ENCODE results near the gene PGRMC2. TPM values are rescaled to one million over a fixed set of nuclear protein-coding genes. Genes with fewer than 3 reads are reported as not detected.

Gene PGRMC2
- total and polyA plus RNA-seq, 2 donors (not counting 1 experiment from before 2014, with no cell fraction given) = 30.4 to 95.6 TPM

DNA sequence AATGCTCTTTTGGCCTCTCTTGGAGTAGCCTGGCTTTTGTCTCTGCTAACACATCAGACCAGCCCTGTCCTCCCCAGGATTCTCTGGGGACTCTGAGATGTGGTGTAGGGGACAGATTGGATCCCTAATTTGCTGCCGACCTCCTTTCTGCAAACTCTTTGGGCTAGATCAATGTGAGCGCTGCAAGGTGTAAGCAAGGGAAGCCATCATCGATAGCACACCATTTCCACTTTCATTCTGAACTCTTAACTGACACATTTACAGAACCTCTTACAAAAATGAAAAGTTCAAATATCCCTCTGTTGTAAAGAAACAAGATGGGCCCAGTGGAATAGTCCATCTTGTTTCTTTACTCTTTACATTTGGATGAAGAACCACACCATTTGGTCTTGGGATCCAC lies 46.6 kb downstream of the PGRMC2 start:
- Histone ChIP-seq H2AFZ (ENCODE audit: low read length) (no peak overlapping the region), H3K79me2 (ENCODE audit: control insufficient read depth, insufficient read depth, low read length) (no peaks in the 10 kb centered on the region), H3K9ac (ENCODE audit: insufficient read depth, low read length) (no peak overlapping the region), H3K4me3 (replicated peaks in 1 of 4; ENCODE audit: control extremely low read depth in 1 of 4, insufficient read depth in 1 of 4, low read depth in 3 of 4, low read length in 4 of 4) (no peak overlapping the region), H3K27me3 (ENCODE audit: control insufficient read depth, insufficient read depth, low read length) (no peaks in the 10 kb centered on the region), H3K27ac (ENCODE audit: insufficient read depth, low read length) (peak overlapping the region; percentile 74), H4K20me1 (ENCODE audit: control insufficient read depth, extremely low read depth, insufficient read depth, low read length) (no peaks in the 10 kb centered on the region), H3K36me3 (ENCODE audit: control insufficient read depth, insufficient read depth, low read length) (no peaks in the 10 kb centered on the region), H3K4me1 (ENCODE audit: control insufficient read depth, extremely low read depth, insufficient read depth, low read length) (peaks cover 9% of the 10 kb centered on the region), H3K4me2 (ENCODE audit: extremely low read depth, insufficient read depth, low read length) (peak overlapping the region; percentile 49), H3K9me3 (ENCODE audit: control insufficient read depth, insufficient read depth, low read depth, low read length) (no peaks in the 10 kb centered on the region)
- TF ChIP-seq, protein P1, sequence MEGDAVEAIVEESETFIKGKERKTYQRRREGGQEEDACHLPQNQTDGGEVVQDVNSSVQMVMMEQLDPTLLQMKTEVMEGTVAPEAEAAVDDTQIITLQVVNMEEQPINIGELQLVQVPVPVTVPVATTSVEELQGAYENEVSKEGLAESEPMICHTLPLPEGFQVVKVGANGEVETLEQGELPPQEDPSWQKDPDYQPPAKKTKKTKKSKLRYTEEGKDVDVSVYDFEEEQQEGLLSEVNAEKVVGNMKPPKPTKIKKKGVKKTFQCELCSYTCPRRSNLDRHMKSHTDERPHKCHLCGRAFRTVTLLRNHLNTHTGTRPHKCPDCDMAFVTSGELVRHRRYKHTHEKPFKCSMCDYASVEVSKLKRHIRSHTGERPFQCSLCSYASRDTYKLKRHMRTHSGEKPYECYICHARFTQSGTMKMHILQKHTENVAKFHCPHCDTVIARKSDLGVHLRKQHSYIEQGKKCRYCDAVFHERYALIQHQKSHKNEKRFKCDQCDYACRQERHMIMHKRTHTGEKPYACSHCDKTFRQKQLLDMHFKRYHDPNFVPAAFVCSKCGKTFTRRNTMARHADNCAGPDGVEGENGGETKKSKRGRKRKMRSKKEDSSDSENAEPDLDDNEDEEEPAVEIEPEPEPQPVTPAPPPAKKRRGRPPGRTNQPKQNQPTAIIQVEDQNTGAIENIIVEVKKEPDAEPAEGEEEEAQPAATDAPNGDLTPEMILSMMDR (conservative IDR thresholded peaks at IDR 0.05 in 1 of 2, IDR thresholded peaks at IDR 0.05 in 1 of 2; ENCODE audit: low read depth in 1 of 2, low read length in 2 of 2) = no peak
- no peak for TF ChIP-seq EZH2 (IDR thresholded peaks at IDR 0.05; ENCODE audit: low read length, missing control alignments)
- no peak for DNase-seq (ENCODE audit: low read depth in 2 of 2)

DNA sequence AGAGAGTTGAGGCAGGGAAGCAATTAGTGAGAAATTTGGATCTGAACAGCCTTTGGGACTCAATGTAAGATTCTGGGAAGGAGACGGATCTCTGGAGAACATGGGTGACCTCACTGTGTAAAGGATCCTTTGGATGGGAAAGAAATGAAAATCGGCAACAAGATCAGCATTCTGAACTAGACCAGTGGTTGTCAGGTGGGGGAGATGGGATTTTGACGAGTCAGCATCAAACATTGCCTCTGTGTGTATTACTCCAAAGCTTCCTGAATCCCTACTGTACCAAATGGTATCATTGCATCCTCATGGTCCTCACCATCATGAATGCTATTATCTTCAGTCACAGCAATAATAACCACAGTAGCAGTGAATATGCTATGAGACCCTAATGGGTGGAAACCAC lies 52.8 kb downstream of the PGRMC2 start:
- Histone ChIP-seq H3K4me2 (ENCODE audit: extremely low read depth, insufficient read depth, low read length) (no peak overlapping the region), H3K9ac (ENCODE audit: insufficient read depth, low read length) (no peak overlapping the region), H4K20me1 (ENCODE audit: control insufficient read depth, extremely low read depth, insufficient read depth, low read length) (no peaks in the 10 kb centered on the region), H3K4me3 (replicated peaks in 1 of 4; ENCODE audit: control extremely low read depth in 1 of 4, insufficient read depth in 1 of 4, low read depth in 3 of 4, low read length in 4 of 4) (no peak overlapping the region), H2AFZ (ENCODE audit: low read length) (no peak overlapping the region), H3K79me2 (ENCODE audit: control insufficient read depth, insufficient read depth, low read length) (no peaks in the 10 kb centered on the region), H3K9me3 (ENCODE audit: control insufficient read depth, insufficient read depth, low read depth, low read length) (no peaks in the 10 kb centered on the region), H3K27me3 (ENCODE audit: control insufficient read depth, insufficient read depth, low read length) (no peaks in the 10 kb centered on the region), H3K4me1 (ENCODE audit: control insufficient read depth, extremely low read depth, insufficient read depth, low read length) (no peaks in the 10 kb centered on the region), H3K36me3 (ENCODE audit: control insufficient read depth, insufficient read depth, low read length) (no peaks in the 10 kb centered on the region), H3K27ac (ENCODE audit: insufficient read depth, low read length) (no peak overlapping the region)
- no peak for TF ChIP-seq EZH2 (IDR thresholded peaks at IDR 0.05; ENCODE audit: low read length, missing control alignments)
- TF ChIP-seq, protein P1 (conservative IDR thresholded peaks at IDR 0.05 in 1 of 2, IDR thresholded peaks at IDR 0.05 in 1 of 2; ENCODE audit: low read depth in 1 of 2, low read length in 2 of 2) = no peak
- DNase-seq (ENCODE audit: low read depth in 2 of 2) = no peak

DNA sequence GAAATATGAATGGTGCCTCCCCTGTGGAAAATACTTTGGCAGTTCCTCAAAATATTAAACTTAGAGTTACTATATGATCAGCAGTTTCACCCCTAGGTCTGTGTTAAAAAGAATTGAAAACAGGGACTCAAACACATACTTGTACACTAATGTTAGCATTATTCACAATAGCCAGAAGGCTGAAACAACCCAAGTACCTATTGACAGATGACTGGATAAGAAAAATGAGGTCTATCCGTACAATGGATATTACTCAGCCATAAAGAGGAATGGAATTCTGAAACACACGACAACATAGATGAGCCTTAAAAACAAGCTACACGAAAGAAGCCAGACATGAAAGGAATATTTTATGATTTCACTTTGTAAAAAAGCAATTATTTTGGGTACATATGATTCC lies 54.9 kb downstream of the PGRMC2 start:
- H3K4me1 ChIP-seq (ENCODE audit: control insufficient read depth, extremely low read depth, insufficient read depth, low read length) = peaks cover 3% of the 10 kb centered on the region
- no peak overlapping the region for H2AFZ ChIP-seq (ENCODE audit: low read length)
- H3K36me3 ChIP-seq (ENCODE audit: control insufficient read depth, insufficient read depth, low read length) = no peaks in the 10 kb centered on the region
- H3K79me2 ChIP-seq (ENCODE audit: control insufficient read depth, insufficient read depth, low read length) = no peaks in the 10 kb centered on the region
- no peak overlapping the region for H3K9ac ChIP-seq (ENCODE audit: insufficient read depth, low read length)
- no peaks in the 10 kb centered on the region for H4K20me1 ChIP-seq (ENCODE audit: control insufficient read depth, extremely low read depth, insufficient read depth, low read length)
- H3K27ac ChIP-seq (ENCODE audit: insufficient read depth, low read length) = no peak overlapping the region
- H3K4me3 ChIP-seq (replicated peaks in 1 of 4; ENCODE audit: control extremely low read depth in 1 of 4, insufficient read depth in 1 of 4, low read depth in 3 of 4, low read length in 4 of 4) = no peak overlapping the region
- no peaks in the 10 kb centered on the region for H3K9me3 ChIP-seq (ENCODE audit: control insufficient read depth, insufficient read depth, low read depth, low read length)
- no peak overlapping the region for H3K4me2 ChIP-seq (ENCODE audit: extremely low read depth, insufficient read depth, low read length)
- DNase-seq (ENCODE audit: low read depth in 2 of 2) = no peak
- TF ChIP-seq EZH2 (IDR thresholded peaks at IDR 0.05; ENCODE audit: low read length, missing control alignments) = no peak
- TF ChIP-seq, protein P1 (conservative IDR thresholded peaks at IDR 0.05 in 1 of 2, IDR thresholded peaks at IDR 0.05 in 1 of 2; ENCODE audit: low read depth in 1 of 2, low read length in 2 of 2) = no peak
- H3K27me3 ChIP-seq (ENCODE audit: control insufficient read depth, insufficient read depth, low read length) = no peaks in the 10 kb centered on the region
